Fibroblast of villous mesenchyme (primary cell): ENCODE results near the gene FKBP11. TPM values are rescaled to one million over a fixed set of nuclear protein-coding genes. Genes with fewer than 3 reads are reported as not detected.
A peak's percentile ranks its signal among the peaks of the same experiment; 100 is the strongest.

ENCODE experiments used
- DNase-seq: peaks from one replicate; pipeline ENCODE4 v3.0.0-alpha.2; 2010; ENCODE audit warnings: low read depth
- H3K4me3 ChIP-seq: 2 replicates; pipeline ENCODE4 v1.5.1; 2011; ENCODE audit warnings: low read depth, mild to moderate bottlenecking, low read length
- CTCF ChIP-seq: IDR thresholded peaks from 2 replicates; pipeline ENCODE4 v1.5.1; 2012; ENCODE audit warnings: low read depth, mild to moderate bottlenecking, low read length; ENCODE audit not compliant: insufficient read depth
- total RNA-seq: library from RNA; depleted of rRNA; stranded (reverse); fragments of >200 nt; gene quantifications from 2 replicates; pipeline ENCODE4 v1.2.3, GENCODE V29; 2012

Gene FKBP11
- total RNA-seq, 1 donor, result 25.5 TPM

GRCh38 chr12:48932878-48933277, 7.6 kb upstream of the FKBP11 start:
- no peak overlapping the region for H3K4me3 ChIP-seq
- TF ChIP-seq CTCF, result no peak
- no peak for DNase-seq

- no peak overlapping the region for H3K4me3 ChIP-seq
- DNase-seq, result no peak
- no peak for TF ChIP-seq CTCF
Observed at GRCh38 chr12:48930475-48930874, 5.2 kb upstream of the FKBP11 start.

DNA sequence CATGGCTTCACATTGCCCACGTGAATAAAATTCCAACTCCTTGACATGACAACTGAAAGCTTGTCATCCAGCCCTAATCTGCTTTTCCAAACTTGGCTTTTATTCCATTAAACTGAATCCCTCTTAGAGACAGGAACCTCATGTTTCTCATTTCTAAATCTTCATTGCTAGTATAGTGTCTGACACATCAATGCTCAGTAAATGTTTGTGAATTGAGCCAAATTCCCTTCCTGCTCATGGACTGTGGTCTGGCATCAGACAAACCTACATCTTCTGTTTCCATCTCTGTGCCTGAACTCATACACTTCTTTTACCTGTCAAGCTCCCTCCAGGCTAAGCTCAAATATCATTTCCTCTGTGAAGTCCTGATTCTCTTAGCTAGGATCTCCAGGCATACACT, 4.3 kb upstream of the FKBP11 start:
- H3K4me3 ChIP-seq, result no peak overlapping the region
- TF ChIP-seq CTCF, result no peak
- no peak for DNase-seq

GRCh38 chr12:48927261-48927660, 2.0 kb upstream of the FKBP11 start:
- TF ChIP-seq CTCF, result no peak
- H3K4me3 ChIP-seq, result no peak overlapping the region
- DNase-seq, result peak; percentile 92

GRCh38 chr12:48924617-48925303, 532 bp downstream of the FKBP11 start:
- peak overlapping the region; percentile 76 for H3K4me3 ChIP-seq
- DNase-seq, result peak; percentile 61
- peak; percentile 72 for TF ChIP-seq CTCF

- DNase-seq, result no peak
- no peak for TF ChIP-seq CTCF
- H3K4me3 ChIP-seq, result no peak overlapping the region
Observed at GRCh38 chr12:48923117-48923516, 2.2 kb downstream of the FKBP11 start.
